BJ (cell line): Measurements from ENCODE around the gene TRAK2. TPM values are rescaled to one million over a fixed set of nuclear protein-coding genes. Genes with fewer than 3 reads are reported as not detected.
"Not testable (repeated sequence)": the region's sequence is repeated elsewhere in the genome, so short reads cannot be mapped to it uniquely, and the experiment has no call there.

Experiments
- CTCF ChIA-PET: fragments of 350-600 bp; formaldehyde crosslinking; extraction: SDS; loops from one replicate; lab custom pipeline; 2021; ENCODE audit warnings: antibody characterized with exemption, inconsistent platforms; lab: Yijun Ruan, JAX
- POLR2A ChIA-PET: fragments of 300-600 bp; sonication (Branson Sonifier 250); formaldehyde crosslinking; extraction: SDS; loops from one replicate; lab custom pipeline; 2021; ENCODE audit warnings: antibody characterized with exemption; lab: Charles Lee
- DNase-seq: peaks from one replicate; pipeline ENCODE4 v3.0.0-alpha.2; 2011; ENCODE audit warnings: low read depth
- H3K27me3 ChIP-seq: 2 replicates; pipeline ENCODE4 v1.6.0; 2011; ENCODE audit warnings: low read length; ENCODE audit not compliant: control insufficient read depth, insufficient read depth
- H3K36me3 ChIP-seq: 2 replicates; pipeline ENCODE4 v1.5.1; 2011; ENCODE audit warnings: low read length; ENCODE audit not compliant: control insufficient read depth, insufficient read depth
- H3K4me3 ChIP-seq: 2 replicates; pipeline ENCODE4 v1.5.1; 2011; ENCODE audit warnings: low read depth, mild to moderate bottlenecking, control low read depth, low read length
- polyA plus RNA-seq: library from polyadenylated mRNA; depleted of rRNA; stranded (reverse); fragments of >200 nt; gene quantifications from 2 replicates; pipeline ENCODE4 v1.2.3, GENCODE V29; 2011
- TF ChIP-seq, protein P1 (sequence below): IDR thresholded peaks from 2 replicates; pipeline ENCODE4 v1.5.1; 2011; ENCODE audit warnings: low read depth, mild to moderate bottlenecking, control low read depth, inconsistent platforms, low read length, moderate library complexity; ENCODE audit not compliant: insufficient read depth

TRAK2 gene
- polyA plus RNA-seq, 1 experiment, result 25.3 TPM

- POLR2A ChIA-PET, result no interaction called here
- no peak overlapping the region for H3K4me3 ChIP-seq
- 0 out of 2 replicates have a peak, but pooled peaks cover 1% of the 10 kb centered on the region for H3K36me3 ChIP-seq
- no peak for DNase-seq
- CTCF ChIA-PET, result interaction anchor here (1.0 kb wide), 1 partner anchor 8 kb away, joined by 3 read pairs; no protein-coding TSS in a partner anchor
- H3K27me3 ChIP-seq, result no peaks in the 10 kb centered on the region
- TF ChIP-seq, protein P1, sequence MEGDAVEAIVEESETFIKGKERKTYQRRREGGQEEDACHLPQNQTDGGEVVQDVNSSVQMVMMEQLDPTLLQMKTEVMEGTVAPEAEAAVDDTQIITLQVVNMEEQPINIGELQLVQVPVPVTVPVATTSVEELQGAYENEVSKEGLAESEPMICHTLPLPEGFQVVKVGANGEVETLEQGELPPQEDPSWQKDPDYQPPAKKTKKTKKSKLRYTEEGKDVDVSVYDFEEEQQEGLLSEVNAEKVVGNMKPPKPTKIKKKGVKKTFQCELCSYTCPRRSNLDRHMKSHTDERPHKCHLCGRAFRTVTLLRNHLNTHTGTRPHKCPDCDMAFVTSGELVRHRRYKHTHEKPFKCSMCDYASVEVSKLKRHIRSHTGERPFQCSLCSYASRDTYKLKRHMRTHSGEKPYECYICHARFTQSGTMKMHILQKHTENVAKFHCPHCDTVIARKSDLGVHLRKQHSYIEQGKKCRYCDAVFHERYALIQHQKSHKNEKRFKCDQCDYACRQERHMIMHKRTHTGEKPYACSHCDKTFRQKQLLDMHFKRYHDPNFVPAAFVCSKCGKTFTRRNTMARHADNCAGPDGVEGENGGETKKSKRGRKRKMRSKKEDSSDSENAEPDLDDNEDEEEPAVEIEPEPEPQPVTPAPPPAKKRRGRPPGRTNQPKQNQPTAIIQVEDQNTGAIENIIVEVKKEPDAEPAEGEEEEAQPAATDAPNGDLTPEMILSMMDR, result no peak
These were observed 54.7 kb downstream of the TRAK2 start for GRCh38 chr2:201396595-201396994.

- TF ChIP-seq, protein P1, result no peak
- POLR2A ChIA-PET, result no interaction called here
- peaks cover 12% of the 10 kb centered on the region for H3K36me3 ChIP-seq
- no peak for DNase-seq
- H3K27me3 ChIP-seq, result no peaks in the 10 kb centered on the region
- no peak overlapping the region for H3K4me3 ChIP-seq
- CTCF ChIA-PET, result interaction anchor here (0.9 to 2.0 kb wide), 2 partner anchors 11 to 17 kb away, joined by 3 to 7 read pairs; no protein-coding TSS in a partner anchor
These were observed 68.1 kb downstream of the TRAK2 start for GRCh38 chr2:201383136-201383535.

DNA sequence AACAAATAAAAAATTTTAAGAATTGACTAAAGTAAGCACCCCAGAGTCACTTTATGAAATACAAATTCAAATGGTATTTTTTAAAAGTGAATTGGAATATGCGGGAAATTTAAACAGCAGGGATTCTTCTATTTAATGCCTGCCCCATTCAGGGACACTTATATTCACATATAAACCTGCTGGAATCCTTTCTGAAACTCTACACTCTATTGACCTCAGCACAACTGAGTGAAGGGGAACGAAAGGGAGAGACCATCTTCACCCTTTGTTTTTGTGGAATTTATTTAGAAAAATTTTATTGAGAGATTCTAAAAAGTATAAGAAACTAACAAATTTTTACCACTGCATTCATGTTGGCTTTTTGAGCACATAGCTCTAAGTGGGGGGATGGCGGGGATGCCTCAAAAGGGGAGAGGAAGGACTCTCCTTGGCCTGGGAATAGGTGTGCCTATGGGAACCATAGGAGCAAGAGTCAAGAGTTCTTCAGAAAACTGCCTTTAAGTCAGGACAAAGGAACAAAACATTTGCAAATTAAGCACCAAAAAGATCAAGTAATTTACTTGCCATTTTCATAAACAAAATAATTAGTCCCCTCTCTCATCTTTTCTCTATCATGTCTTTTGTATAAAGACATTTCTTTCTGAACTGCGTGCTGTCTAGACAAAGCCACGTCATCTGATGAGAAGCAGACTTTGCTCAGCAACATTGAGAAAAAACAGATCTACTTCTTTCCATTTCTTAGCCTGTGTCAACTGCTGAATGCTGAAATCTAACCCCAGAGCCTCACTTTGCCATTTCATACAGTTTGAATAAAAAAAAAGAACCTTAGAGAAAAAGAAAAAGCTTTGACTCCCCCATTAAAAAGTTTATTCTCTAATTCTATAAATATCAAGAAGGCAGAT lies 72.5 kb downstream of the TRAK2 start:
- CTCF ChIA-PET, result no interaction called here
- TF ChIP-seq, protein P1, result no peak
- POLR2A ChIA-PET, result no interaction called here
- Histone ChIP-seq H3K4me3 (no peak overlapping the region), H3K36me3 (peaks cover 10% of the 10 kb centered on the region), H3K27me3 (no peaks in the 10 kb centered on the region)
- DNase-seq, result no peak

DNA sequence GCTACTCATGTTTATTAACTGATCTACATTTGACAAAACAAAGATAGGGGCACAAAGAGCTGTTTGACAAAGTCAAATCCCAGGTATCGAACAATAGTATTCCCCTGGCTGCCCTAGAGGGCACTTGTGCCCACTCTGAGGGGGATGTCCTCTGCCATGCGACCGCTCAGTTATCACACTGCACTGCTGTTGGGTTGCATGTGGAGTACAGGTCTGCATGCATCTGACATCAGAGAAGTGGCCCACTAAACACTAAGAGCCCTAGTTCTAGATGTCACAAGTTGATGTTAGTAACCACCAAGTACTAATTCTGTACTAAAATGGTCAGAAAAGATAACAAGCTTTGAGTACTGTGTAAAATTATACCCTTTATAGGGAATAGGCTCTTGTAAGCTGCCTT lies 74.0 kb downstream of the TRAK2 start:
- ChIA-PET POLR2A (no interaction called here), CTCF (interaction anchor here (1.1 kb wide), 1 partner anchor 13 kb away, joined by 3 read pairs; no protein-coding TSS in a partner anchor)
- Histone ChIP-seq H3K36me3 (peaks cover 6% of the 10 kb centered on the region), H3K27me3 (no peaks in the 10 kb centered on the region), H3K4me3 (no peak overlapping the region)
- TF ChIP-seq, protein P1, result no peak
- no peak for DNase-seq

- TF ChIP-seq, protein P1, result no peak
- ChIA-PET POLR2A (no interaction called here), CTCF (interaction anchor here (0.7 kb wide), 1 partner anchor 15 kb away, joined by 4 read pairs; no protein-coding TSS in a partner anchor)
- Histone ChIP-seq H3K36me3 (no peaks in the 10 kb centered on the region), H3K4me3 (no peak overlapping the region), H3K27me3 (no peaks in the 10 kb centered on the region)
- no peak for DNase-seq
These were observed 81.5 kb downstream of the TRAK2 start for GRCh38 chr2:201369775-201370174.

DNA sequence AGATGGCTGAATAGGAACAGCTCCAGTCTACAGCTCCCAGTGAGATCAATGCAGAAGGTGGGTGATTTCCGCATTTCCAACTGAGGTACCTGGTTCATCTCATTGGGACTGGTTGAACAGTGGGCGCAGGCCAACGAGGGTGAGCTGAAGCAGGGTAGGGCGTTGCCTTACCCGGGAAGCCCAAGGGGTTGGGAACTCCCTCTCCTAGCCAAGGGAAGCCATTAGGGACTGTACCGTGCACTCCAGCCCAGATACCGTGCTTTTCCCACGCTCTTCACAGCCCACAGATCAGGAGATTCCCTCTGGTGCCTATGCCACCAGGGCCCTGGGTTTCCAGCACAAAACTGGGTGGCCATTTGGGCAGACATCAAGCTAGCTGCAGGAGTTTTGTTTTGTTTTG lies 81.9 kb downstream of the TRAK2 start:
- DNase-seq, H3K36me3 ChIP-seq, H3K4me3 ChIP-seq, POLR2A ChIA-PET, CTCF ChIA-PET, H3K27me3 ChIP-seq: not testable (repeated sequence)
